Immature natural killer cell (primary cell): ENCODE measurements around the gene FAM3B. TPM values are rescaled to one million over a fixed set of nuclear protein-coding genes. Genes with fewer than 3 reads are reported as not detected.

Source experiments
- DNase-seq, 3 donors: peaks; one replicate each; pipeline ENCODE4 v3.0.0; 2022; ENCODE audit warnings: mixed read lengths in 1 of 3
- H3K27ac Mint-ChIP-seq, 6 donors: one replicate each; pipeline ENCODE4 v1.8.0; 2020; ENCODE audit warnings: mixed read lengths in 6 of 6, mild to moderate bottlenecking in 5 of 6, inconsistent platforms in 4 of 6, moderate library complexity in 3 of 6
- H3K27me3 Mint-ChIP-seq, 3 donors: one replicate each; pipeline ENCODE4 v1.8.0; 2020 to 2021; ENCODE audit warnings: low read depth in 3 of 3, mild to moderate bottlenecking in 3 of 3, mixed read lengths in 3 of 3, moderate library complexity in 3 of 3, inconsistent platforms in 1 of 3
- H3K36me3 Mint-ChIP-seq, 3 donors: one replicate each; pipeline ENCODE4 v1.8.0; 2020; ENCODE audit warnings: mixed read lengths in 3 of 3, inconsistent platforms in 2 of 3, mild to moderate bottlenecking in 2 of 3
- H3K4me1 Mint-ChIP-seq, 2 donors: one replicate each; pipeline ENCODE4 v1.8.0; 2020; ENCODE audit warnings: inconsistent platforms in 2 of 2, mild to moderate bottlenecking in 2 of 2, mixed read lengths in 2 of 2, moderate library complexity in 1 of 2
- H3K4me3 Mint-ChIP-seq, 5 donors: one replicate each; pipeline ENCODE4 v1.8.0; 2020; ENCODE audit warnings: mild to moderate bottlenecking in 5 of 5, mixed read lengths in 5 of 5, inconsistent platforms in 3 of 5, moderate library complexity in 3 of 5
- H3K9me3 Mint-ChIP-seq, 6 donors: one replicate each; pipeline ENCODE4 v1.8.0; 2020; ENCODE audit warnings: mild to moderate bottlenecking in 6 of 6, mixed read lengths in 6 of 6, inconsistent platforms in 4 of 6, moderate library complexity in 3 of 6
- polyA plus RNA-seq, 3 donors: library from polyadenylated mRNA; unstranded; fragments of 300-500 nt; fragmentation: Illumina TruSeq; gene quantifications; one replicate each; pipeline ENCODE4 v1.2.3, GENCODE V29; 2021

The FAM3B gene
- polyA plus RNA-seq, 3 donors from 2014 or later, result not detected

GRCh38 chr21:41393876-41394465, 77.4 kb downstream of the FAM3B start:
- no peak for DNase-seq
- H3K9me3 Mint-ChIP-seq, result no peaks in the 10 kb centered on the region
- peaks cover 24 to 65% (median 49%) of the 10 kb centered on the region in 3 donors for H3K36me3 Mint-ChIP-seq
- no peaks in the 10 kb centered on the region for H3K27me3 Mint-ChIP-seq
- no peaks in the 10 kb centered on the region for H3K4me1 Mint-ChIP-seq
- no peak overlapping the region for H3K4me3 Mint-ChIP-seq
- H3K27ac Mint-ChIP-seq, result no peak overlapping the region

DNA sequence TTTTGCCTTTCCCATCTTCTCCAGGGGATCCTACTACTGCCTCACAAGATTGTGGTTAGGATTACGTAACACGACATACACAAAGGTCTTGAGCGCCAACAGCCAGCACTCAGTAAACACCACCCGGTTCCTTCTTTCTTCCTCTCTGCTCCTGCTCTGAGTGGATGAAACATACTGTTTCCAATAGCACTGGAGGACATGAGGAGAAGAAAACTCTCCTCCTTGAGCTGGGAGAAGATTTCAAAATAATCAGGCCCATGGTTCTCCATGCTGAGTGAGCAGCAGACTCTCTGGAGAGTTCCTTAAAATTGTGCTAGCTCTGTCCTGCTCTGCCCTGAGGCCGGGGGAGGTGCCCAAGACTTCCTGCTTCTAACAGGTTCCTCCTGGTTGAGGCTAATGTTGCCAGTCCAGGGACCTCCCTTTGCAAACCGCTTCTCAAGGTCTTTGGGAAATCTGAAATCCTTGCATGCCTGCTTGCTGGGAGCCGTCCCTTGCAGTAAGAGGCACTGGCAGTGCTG, 80.0 kb downstream of the FAM3B start:
- Mint-ChIP-seq H3K4me1 (no peaks in the 10 kb centered on the region), H3K27ac (no peak overlapping the region), H3K9me3 (no peaks in the 10 kb centered on the region), H3K36me3 (peaks cover 22 to 71% (median 61%) of the 10 kb centered on the region in 3 donors), H3K27me3 (no peaks in the 10 kb centered on the region), H3K4me3 (no peak overlapping the region)
- no peak for DNase-seq

DNA sequence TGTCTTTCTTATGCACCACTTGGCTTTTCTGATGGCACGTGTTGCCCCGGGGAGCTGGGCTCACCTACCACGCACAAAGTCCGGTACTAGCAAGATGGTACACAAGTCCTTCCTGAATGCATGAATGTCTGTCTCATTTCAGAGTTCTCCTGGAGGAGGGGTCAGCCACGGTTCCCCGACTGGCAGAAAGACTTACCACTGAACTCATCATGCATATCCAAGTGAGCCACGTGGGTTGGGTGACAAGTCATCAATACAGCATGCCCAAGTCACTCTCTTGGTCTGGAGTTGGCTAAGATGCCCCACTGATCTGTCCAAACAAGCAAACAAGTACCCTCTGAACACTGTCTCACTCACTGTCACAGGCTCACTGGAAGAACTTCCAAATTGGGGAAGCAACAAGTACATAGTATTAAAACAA, 80.9 kb downstream of the FAM3B start:
- H3K27ac Mint-ChIP-seq, result no peak overlapping the region
- H3K4me1 Mint-ChIP-seq, result no peaks in the 10 kb centered on the region
- H3K36me3 Mint-ChIP-seq, result peaks cover 26 to 64% (median 58%) of the 10 kb centered on the region in 3 donors
- H3K9me3 Mint-ChIP-seq, result no peaks in the 10 kb centered on the region
- H3K27me3 Mint-ChIP-seq, result peaks cover 0 to 2% (median 0%) of the 10 kb centered on the region in 3 donors
- H3K4me3 Mint-ChIP-seq, result no peak overlapping the region
- DNase-seq, result no peak

GRCh38 chr21:41398251-41398650, 81.7 kb downstream of the FAM3B start:
- no peak for DNase-seq
- Mint-ChIP-seq H3K36me3 (peaks cover 25 to 71% (median 62%) of the 10 kb centered on the region in 3 donors), H3K27ac (no peak overlapping the region)

DNA sequence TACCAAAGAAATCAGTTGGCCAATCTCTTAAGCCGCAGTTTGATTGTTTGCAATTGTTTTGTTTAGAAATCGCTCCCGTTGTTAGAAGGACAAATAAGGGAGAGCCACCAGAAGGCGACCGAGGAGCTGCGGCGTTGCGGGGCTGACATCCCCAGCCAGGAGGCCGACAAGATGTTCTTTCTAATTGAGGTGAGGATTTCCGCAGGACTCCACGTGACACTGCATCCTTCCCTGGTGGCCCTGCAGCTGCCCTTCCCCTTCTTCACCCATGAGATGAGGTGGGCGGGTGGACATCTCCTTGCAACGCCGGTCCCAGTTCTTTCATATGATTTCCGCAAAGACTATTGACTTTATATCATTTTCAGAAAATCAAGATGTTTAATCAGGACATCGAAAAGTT, 82.2 kb downstream of the FAM3B start:
- no peak overlapping the region for H3K27ac Mint-ChIP-seq
- peaks cover 22 to 71% (median 60%) of the 10 kb centered on the region in 3 donors for H3K36me3 Mint-ChIP-seq
- H3K4me3 Mint-ChIP-seq, result no peak overlapping the region
- H3K4me1 Mint-ChIP-seq, result no peaks in the 10 kb centered on the region
- no peak for DNase-seq
- H3K9me3 Mint-ChIP-seq, result no peaks in the 10 kb centered on the region
- H3K27me3 Mint-ChIP-seq, result peaks cover 0 to 2% (median 0%) of the 10 kb centered on the region in 3 donors

More at GRCh38 chr21:41398251-41398650, 81.7 kb downstream of the FAM3B start:
- Mint-ChIP-seq H3K4me3 (no peak overlapping the region), H3K4me1 (no peaks in the 10 kb centered on the region), H3K27me3 (peaks cover 0 to 2% (median 0%) of the 10 kb centered on the region in 3 donors), H3K9me3 (no peaks in the 10 kb centered on the region)

DNA sequence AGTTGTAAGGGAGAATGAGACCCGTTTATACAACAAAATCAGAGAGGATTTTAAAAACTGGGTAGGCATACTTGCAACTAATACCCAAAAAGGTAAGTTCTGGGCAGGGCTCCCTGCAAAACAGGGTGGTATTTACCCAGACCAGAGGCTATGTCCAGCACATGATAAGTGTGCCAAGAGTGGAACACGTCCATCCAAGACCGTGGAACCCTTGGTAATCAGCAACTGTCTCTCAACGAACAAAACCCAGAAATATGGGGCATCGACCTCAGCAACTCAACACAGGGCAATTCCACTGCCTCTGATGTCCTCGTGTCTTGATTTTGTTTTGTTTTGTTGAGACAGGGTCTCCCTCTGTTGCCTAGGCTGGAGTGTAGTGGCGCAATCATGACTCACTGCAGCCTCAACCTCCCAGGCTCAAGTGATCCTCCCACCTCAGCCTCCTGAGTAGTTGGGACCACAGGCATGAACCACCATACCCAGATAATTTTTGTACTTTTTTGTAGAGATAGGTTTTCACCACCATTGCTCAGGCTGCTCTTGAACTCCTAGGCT, 82.7 kb downstream of the FAM3B start:
- DNase-seq, result no peak
- Mint-ChIP-seq H3K27ac (no peak overlapping the region), H3K4me1 (no peaks in the 10 kb centered on the region), H3K27me3 (peaks cover 0 to 2% (median 0%) of the 10 kb centered on the region in 3 donors), H3K36me3 (peaks cover 19 to 67% (median 60%) of the 10 kb centered on the region in 3 donors), H3K4me3 (no peak overlapping the region), H3K9me3 (no peaks in the 10 kb centered on the region)

GRCh38 chr21:41402231-41402630, 85.6 kb downstream of the FAM3B start:
- no peak for DNase-seq
- Mint-ChIP-seq H3K4me1 (no peaks in the 10 kb centered on the region), H3K4me3 (no peak overlapping the region), H3K9me3 (no peaks in the 10 kb centered on the region), H3K27ac (no peak overlapping the region), H3K36me3 (peaks cover 24 to 63% (median 61%) of the 10 kb centered on the region in 3 donors), H3K27me3 (peaks cover 0 to 3% (median 2%) of the 10 kb centered on the region in 3 donors)

- Mint-ChIP-seq H3K4me1 (no peaks in the 10 kb centered on the region), H3K36me3 (peaks cover 22 to 63% (median 63%) of the 10 kb centered on the region in 3 donors), H3K27me3 (peaks cover 0 to 4% (median 2%) of the 10 kb centered on the region in 3 donors), H3K4me3 (no peak overlapping the region), H3K9me3 (no peaks in the 10 kb centered on the region), H3K27ac (no peak overlapping the region)
- no peak for DNase-seq
Observed at GRCh38 chr21:41402796-41403195, 86.2 kb downstream of the FAM3B start.

DNA sequence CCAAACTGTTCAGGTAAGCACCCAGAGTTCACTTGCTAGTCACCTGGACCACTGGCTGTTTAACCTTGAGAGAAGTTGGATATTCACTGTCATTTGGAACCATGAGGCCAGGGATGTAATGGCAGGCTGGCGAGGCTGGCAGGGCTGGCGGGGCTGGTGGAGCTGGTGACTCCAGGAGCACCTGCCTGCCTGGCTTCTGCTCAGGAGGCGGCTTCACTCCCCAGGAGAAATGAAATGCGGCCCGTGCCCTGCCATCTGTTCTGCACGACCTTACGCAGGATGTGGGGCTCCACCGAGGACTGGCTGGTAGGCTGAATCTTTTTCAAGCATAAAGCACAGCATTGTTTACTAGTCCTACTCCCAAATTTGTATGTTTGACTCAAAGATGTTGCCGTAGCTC, 86.7 kb downstream of the FAM3B start:
- H3K27ac Mint-ChIP-seq, result peak overlapping the region in 1 of 6 donors; percentile 11

GRCh38 chr21:41403966-41404365, 87.4 kb downstream of the FAM3B start:
- no peak overlapping the region for H3K4me3 Mint-ChIP-seq
- peaks cover 0 to 4% (median 2%) of the 10 kb centered on the region in 3 donors for H3K27me3 Mint-ChIP-seq

More for the DNA sequence above, 86.7 kb downstream of the FAM3B start:
- Mint-ChIP-seq H3K4me1 (no peaks in the 10 kb centered on the region), H3K27me3 (peaks cover 0 to 4% (median 2%) of the 10 kb centered on the region in 3 donors), H3K36me3 (peaks cover 27 to 65% (median 63%) of the 10 kb centered on the region in 3 donors), H3K9me3 (no peaks in the 10 kb centered on the region), H3K4me3 (no peak overlapping the region)
- no peak for DNase-seq

DNA sequence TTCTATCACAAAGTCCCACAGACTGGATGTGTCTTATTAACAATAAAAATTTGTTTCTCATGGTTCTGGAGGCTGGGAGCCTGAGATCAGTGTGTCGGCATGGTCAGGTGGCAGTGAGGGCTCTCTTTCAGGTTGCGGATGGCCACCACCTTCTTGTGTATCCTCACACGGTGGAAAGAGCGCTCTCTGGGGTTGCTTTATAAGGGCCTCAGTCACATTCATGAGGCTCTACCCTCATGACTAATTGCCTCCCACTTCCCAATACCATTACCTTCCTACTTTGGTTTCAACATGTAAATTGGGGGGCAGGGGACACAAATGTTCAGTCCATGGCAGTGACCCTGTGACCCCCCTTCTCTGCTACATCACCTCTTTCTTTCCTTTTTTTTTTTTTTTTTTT, 88.7 kb downstream of the FAM3B start:
- Mint-ChIP-seq H3K4me1 (no peaks in the 10 kb centered on the region), H3K27me3 (peaks cover 0 to 4% (median 4%) of the 10 kb centered on the region in 3 donors), H3K9me3 (peaks cover 0 to under 1% (median 0%) of the 10 kb centered on the region in 6 donors), H3K4me3 (no peak overlapping the region), H3K27ac (no peak overlapping the region), H3K36me3 (peaks cover 44 to 67% (median 64%) of the 10 kb centered on the region in 3 donors)
- no peak for DNase-seq

More at GRCh38 chr21:41403966-41404365, 87.4 kb downstream of the FAM3B start:
- Mint-ChIP-seq H3K36me3 (peaks cover 33 to 65% (median 64%) of the 10 kb centered on the region in 3 donors), H3K4me1 (no peaks in the 10 kb centered on the region), H3K27ac (no peak overlapping the region), H3K9me3 (no peaks in the 10 kb centered on the region)
- DNase-seq, result no peak

DNA sequence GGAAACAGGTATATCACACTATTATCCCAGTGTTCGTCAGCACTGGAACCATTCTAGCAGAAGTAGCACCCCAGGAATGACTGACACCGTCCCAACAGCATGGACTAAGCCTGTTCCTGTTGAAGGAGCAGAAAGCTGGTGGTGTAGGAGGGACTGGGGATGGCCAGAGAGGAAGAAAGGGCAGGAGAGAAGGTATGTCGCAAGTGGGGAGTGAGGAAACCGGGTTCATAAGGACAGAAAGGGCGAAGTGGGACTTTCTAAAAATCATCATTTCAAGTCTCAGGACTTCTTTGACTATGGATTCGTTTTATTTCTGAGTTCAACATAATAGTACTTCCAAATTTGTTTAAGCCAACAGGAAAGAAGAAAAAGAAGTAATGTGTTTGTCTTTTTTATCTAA, 89.7 kb downstream of the FAM3B start:
- H3K4me1 Mint-ChIP-seq, result no peaks in the 10 kb centered on the region
- no peak overlapping the region for H3K4me3 Mint-ChIP-seq
- DNase-seq, result no peak
- peaks cover 40 to 65% (median 63%) of the 10 kb centered on the region in 3 donors for H3K36me3 Mint-ChIP-seq
- peaks cover 0 to 4% (median 4%) of the 10 kb centered on the region in 3 donors for H3K27me3 Mint-ChIP-seq
- no peak overlapping the region for H3K27ac Mint-ChIP-seq
- H3K9me3 Mint-ChIP-seq, result peaks cover 0 to 3% (median 0%) of the 10 kb centered on the region in 6 donors
